Lung (tissue), 12 donors: ENCODE measurements around the gene ZNF710. TPM values are rescaled to one million over a fixed set of nuclear protein-coding genes. Genes with fewer than 3 reads are reported as not detected.
A peak's percentile ranks its signal among the peaks of the same experiment; 100 is the strongest.

ENCODE experiments used
- ATAC-seq: fragments of 200-7000 bp; cut with Tn5 transposase; one replicate; pipeline ENCODE4 v1.9.1; 2020; ENCODE audit warnings: moderate number of reproducible peaks; ENCODE audit not compliant: insufficient read depth, low FRiP score
- DNase-seq, 3 donors: peaks; one replicate each; pipeline ENCODE4 v3.0.0-alpha.2; 2013 to 2017
- H3K27ac ChIP-seq, 2 donors: one replicate each; pipeline ENCODE4 v1.5.1; 2013; ENCODE audit warnings: mild to moderate bottlenecking in 2 of 2, moderate library complexity in 2 of 2, control low read depth in 1 of 2, inconsistent platforms in 1 of 2, low read depth in 1 of 2, low read length in 1 of 2
- H3K27me3 ChIP-seq, 3 donors: one replicate each; pipeline ENCODE4 v1.5.1; 2013; ENCODE audit warnings: low read length in 2 of 3; ENCODE audit not compliant: control insufficient read depth in 3 of 3, insufficient read depth in 3 of 3
- H3K36me3 ChIP-seq, 4 donors: one replicate each; pipeline ENCODE4 v1.5.1; 2013; ENCODE audit warnings: low read length in 4 of 4, mild to moderate bottlenecking in 1 of 4, moderate library complexity in 1 of 4; ENCODE audit not compliant: control insufficient read depth in 4 of 4, insufficient read depth in 4 of 4
- H3K4me1 ChIP-seq, 5 donors: one replicate each; pipeline ENCODE4 v1.5.1; 2013; ENCODE audit warnings: low read length in 5 of 5, mild to moderate bottlenecking in 2 of 5, moderate library complexity in 1 of 5; ENCODE audit not compliant: control insufficient read depth in 5 of 5, insufficient read depth in 5 of 5
- H3K4me3 ChIP-seq: one replicate; pipeline ENCODE4 v1.5.1; 2013; ENCODE audit warnings: mild to moderate bottlenecking, control low read depth, moderate library complexity
- H3K9ac ChIP-seq, 2 donors: one replicate each; pipeline ENCODE4 v1.5.1; 2013; ENCODE audit warnings: low read length in 2 of 2, control low read depth in 1 of 2; ENCODE audit not compliant: insufficient read depth in 1 of 2
- H3K9me3 ChIP-seq, 4 donors: one replicate each; pipeline ENCODE4 v1.5.1; 2013; ENCODE audit warnings: low read length in 3 of 4, mild to moderate bottlenecking in 1 of 4, moderate library complexity in 1 of 4; ENCODE audit not compliant: control insufficient read depth in 4 of 4, insufficient read depth in 3 of 4
- WGBS, 2 donors: extraction: QIAGEN DNeasy Blood & Tissue Kit; methylation state at CpG; one replicate each; pipeline ENCODE4 v1.1.7; 2013; 5-methylcytosine and 5-hydroxymethylcytosine counted together
- polyA plus RNA-seq, 2 donors: library from polyadenylated mRNA; stranded (reverse); fragments of 200-250 nt; gene quantifications; one replicate each; pipeline ENCODE4 v1.2.1, GENCODE V29; 2013
- total RNA-seq, 2 donors: library from RNA; depleted of rRNA in 1 of 2; stranded (reverse); fragments of >200 nt in 1 of 2; gene quantifications; one replicate each; pipeline ENCODE4 v1.2.1, GENCODE V29; 2014 to 2021
- TF ChIP-seq, protein P1 (sequence below): IDR thresholded peaks from 2 replicates; pipeline ENCODE4 v1.5.1; 2012; ENCODE audit warnings: mild to moderate bottlenecking; ENCODE audit errors: control extremely low read depth, extremely low read depth
- donor health status: control.
- donor health status: control.
- donor health status: Bipolar disorder and iron deficiency.
- donor health status: healthy.
- donor health status: DM: yes; HTN: yes; CAD: no.

Gene ZNF710
- total and polyA plus RNA-seq, 4 donors: 19.6 to 49.1 (median 38.6) TPM

- Histone ChIP-seq H3K27me3 (no peaks in the 10 kb centered on the region), H3K9me3 (no peaks in the 10 kb centered on the region), H3K36me3 (peaks cover 0 to 5% (median 0%) of the 10 kb centered on the region in 4 donors), H3K4me3 (no peak overlapping the region), H3K9ac (no peak overlapping the region), H3K4me1 (peaks cover 0 to 32% (median 25%) of the 10 kb centered on the region in 5 donors), H3K27ac (peak overlapping the region in 1 of 2 donors; percentile 3)
- WGBS, 2 donors: 66 to 76% methylated on average over 7 of the region's 7 CpGs
- DNase-seq: peak; percentile 42 to 64 (median 54)
- TF ChIP-seq, protein P1, sequence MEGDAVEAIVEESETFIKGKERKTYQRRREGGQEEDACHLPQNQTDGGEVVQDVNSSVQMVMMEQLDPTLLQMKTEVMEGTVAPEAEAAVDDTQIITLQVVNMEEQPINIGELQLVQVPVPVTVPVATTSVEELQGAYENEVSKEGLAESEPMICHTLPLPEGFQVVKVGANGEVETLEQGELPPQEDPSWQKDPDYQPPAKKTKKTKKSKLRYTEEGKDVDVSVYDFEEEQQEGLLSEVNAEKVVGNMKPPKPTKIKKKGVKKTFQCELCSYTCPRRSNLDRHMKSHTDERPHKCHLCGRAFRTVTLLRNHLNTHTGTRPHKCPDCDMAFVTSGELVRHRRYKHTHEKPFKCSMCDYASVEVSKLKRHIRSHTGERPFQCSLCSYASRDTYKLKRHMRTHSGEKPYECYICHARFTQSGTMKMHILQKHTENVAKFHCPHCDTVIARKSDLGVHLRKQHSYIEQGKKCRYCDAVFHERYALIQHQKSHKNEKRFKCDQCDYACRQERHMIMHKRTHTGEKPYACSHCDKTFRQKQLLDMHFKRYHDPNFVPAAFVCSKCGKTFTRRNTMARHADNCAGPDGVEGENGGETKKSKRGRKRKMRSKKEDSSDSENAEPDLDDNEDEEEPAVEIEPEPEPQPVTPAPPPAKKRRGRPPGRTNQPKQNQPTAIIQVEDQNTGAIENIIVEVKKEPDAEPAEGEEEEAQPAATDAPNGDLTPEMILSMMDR: no peak
- ATAC-seq: no peak
Observed at GRCh38 chr15:90055182-90055581, 54.1 kb downstream of the ZNF710 start.

- WGBS, 2 donors: 95 to 96% methylated on average over 7 of the region's 7 CpGs
- Histone ChIP-seq H3K4me3 (no peak overlapping the region), H3K27me3 (no peaks in the 10 kb centered on the region), H3K4me1 (peaks cover 0 to 37% (median 27%) of the 10 kb centered on the region in 5 donors), H3K27ac (no peak overlapping the region), H3K36me3 (peaks cover 0 to 5% (median 0%) of the 10 kb centered on the region in 4 donors), H3K9me3 (no peaks in the 10 kb centered on the region), H3K9ac (no peak overlapping the region)
- ATAC-seq (no peak), DNase-seq (no peak)
- TF ChIP-seq, protein P1: no peak
Observed at GRCh38 chr15:90056529-90056928, 55.4 kb downstream of the ZNF710 start.

GRCh38 chr15:90058308-90058707, 57.2 kb downstream of the ZNF710 start:
- peaks cover 0 to 55% (median 45%) of the 10 kb centered on the region in 5 donors for H3K4me1 ChIP-seq
- WGBS, 2 donors: 25 to 68% methylated on average over 4 of the region's 4 CpGs

More at GRCh38 chr15:90058308-90058707, 57.2 kb downstream of the ZNF710 start:
- Histone ChIP-seq H3K9ac (no peak overlapping the region), H3K4me3 (no peak overlapping the region), H3K27me3 (no peaks in the 10 kb centered on the region), H3K27ac (peak overlapping the region in 1 of 2 donors; percentile 43), H3K9me3 (no peaks in the 10 kb centered on the region), H3K36me3 (peaks cover 0 to 5% (median 0%) of the 10 kb centered on the region in 4 donors)
- TF ChIP-seq, protein P1: no peak
- no peak for ATAC-seq
- DNase-seq: no peak
